WTC11 (cell line): ENCODE data around the gene KRTAP6-1. TPM values are rescaled to one million over a fixed set of nuclear protein-coding genes. Genes with fewer than 3 reads are reported as not detected.

Experiments
- ATAC-seq: fragments of 200-7000 bp; cut with Tn5 transposase; 2 replicates; pipeline ENCODE4 v1.10.0; 2021; ENCODE audit warnings: mild to moderate bottlenecking, moderate library complexity
- CTCF ChIA-PET: fragments of 300-600 bp; sonication (Branson Sonifier 250); formaldehyde crosslinking; loops from one replicate; lab custom pipeline; 2021; ENCODE audit warnings: antibody characterized with exemption; lab: Charles Lee
- POLR2A ChIA-PET: fragments of 350-600 bp; sonication (Branson Sonifier 250); formaldehyde crosslinking; loops from one replicate; lab custom pipeline; 2021; ENCODE audit warnings: antibody characterized with exemption; lab: Charles Lee
- DNase-seq: peaks from one replicate; pipeline ENCODE4 v3.0.0; 2021; ENCODE audit warnings: low spot score
- H3K27ac Mint-ChIP-seq: 2 replicates; pipeline ENCODE4 v1.8.0; 2021; ENCODE audit warnings: mixed read lengths
- H3K27me3 Mint-ChIP-seq: 2 replicates; pipeline ENCODE4 v1.8.0; 2021; ENCODE audit warnings: low read depth, mild to moderate bottlenecking, moderate library complexity, mixed read lengths
- H3K36me3 Mint-ChIP-seq: 2 replicates; pipeline ENCODE4 v1.8.0; 2021; ENCODE audit warnings: mixed read lengths
- H3K4me1 Mint-ChIP-seq: 2 replicates; pipeline ENCODE4 v1.8.0; 2022; ENCODE audit warnings: mixed read lengths
- H3K4me3 Mint-ChIP-seq: 2 replicates; pipeline ENCODE4 v1.8.0; 2021; ENCODE audit warnings: mild to moderate bottlenecking, moderate library complexity, mixed read lengths
- H3K9me3 Mint-ChIP-seq: 2 replicates; pipeline ENCODE4 v1.8.0; 2021; ENCODE audit warnings: mixed read lengths
- CBFB ChIP-seq: sonication (generic); formaldehyde crosslinking; IDR thresholded peaks from 2 replicates; pipeline ENCODE4 v1.8.1; 2022; ENCODE audit warnings: mild to moderate bottlenecking, low read depth, missing genetic modification reagents
- GTF2I ChIP-seq: fragments of 250-450 bp; sonication (Bioruptor Pico); conservative IDR thresholded peaks from 2 replicates; pipeline ENCODE4 v1.4.0; 2021; ENCODE audit warnings: mild to moderate bottlenecking
- IRF2 ChIP-seq: sonication (generic); formaldehyde crosslinking; IDR thresholded peaks from 2 replicates; pipeline ENCODE4 v1.8.0; 2022; ENCODE audit warnings: low read depth, missing genetic modification reagents, borderline replicate concordance
- JAZF1 ChIP-seq: fragments of 250-450 bp; sonication (Bioruptor Pico); IDR thresholded peaks from 2 replicates; pipeline ENCODE4 v1.9.0; 2021; ENCODE audit warnings: moderate library complexity, mild to moderate bottlenecking, inconsistent platforms
- NR3C1 ChIP-seq: sonication (generic); formaldehyde crosslinking; conservative IDR thresholded peaks from 2 replicates; pipeline ENCODE4 v1.8.1; 2023; ENCODE audit warnings: low read depth, mild to moderate bottlenecking, missing genetic modification reagents
- SOX15 ChIP-seq: fragments of 250-450 bp; sonication (Bioruptor Pico); IDR thresholded peaks from 2 replicates; pipeline ENCODE4 v1.9.0; 2021; ENCODE audit warnings: mild to moderate bottlenecking
- TCF7 ChIP-seq: sonication (generic); formaldehyde crosslinking; IDR thresholded peaks from 2 replicates; pipeline ENCODE4 v1.8.0; 2022; ENCODE audit warnings: mild to moderate bottlenecking, low read depth, missing genetic modification reagents, moderate library complexity
- TEAD1 ChIP-seq: sonication (generic); formaldehyde crosslinking; IDR thresholded peaks from 2 replicates; pipeline ENCODE4 v1.8.0; 2022; ENCODE audit warnings: mild to moderate bottlenecking, missing genetic modification reagents
- TP53 ChIP-seq: sonication (generic); formaldehyde crosslinking; IDR thresholded peaks from 2 replicates; pipeline ENCODE4 v1.8.1; 2023; ENCODE audit warnings: mild to moderate bottlenecking, missing genetic modification reagents
- ZBTB21 ChIP-seq: sonication (generic); formaldehyde crosslinking; IDR thresholded peaks from 2 replicates; pipeline ENCODE4 v1.8.1; 2023; ENCODE audit warnings: mild to moderate bottlenecking, missing genetic modification reagents, borderline replicate concordance
- ZNF121 ChIP-seq: sonication (generic); formaldehyde crosslinking; IDR thresholded peaks from 2 replicates; pipeline ENCODE4 v1.8.0; 2023; ENCODE audit warnings: missing genetic modification reagents
- ZNF219 ChIP-seq: sonication (generic); formaldehyde crosslinking; IDR thresholded peaks from 2 replicates; pipeline ENCODE4 v1.8.0; 2023; ENCODE audit warnings: missing genetic modification reagents, mild to moderate bottlenecking, borderline replicate concordance
- ZNF232 ChIP-seq: sonication (generic); formaldehyde crosslinking; IDR thresholded peaks from 2 replicates; pipeline ENCODE4 v1.8.0; 2022; ENCODE audit warnings: mild to moderate bottlenecking, missing genetic modification reagents
- ZNF263 ChIP-seq: sonication (generic); formaldehyde crosslinking; IDR thresholded peaks from 2 replicates; pipeline ENCODE4 v1.8.1; 2022; ENCODE audit warnings: low read depth, mild to moderate bottlenecking, moderate library complexity, missing genetic modification reagents
- ZNF396 ChIP-seq: fragments of 250-450 bp; sonication (Bioruptor Pico); IDR thresholded peaks from 2 replicates; pipeline ENCODE4 v1.8.0; 2021; ENCODE audit warnings: mild to moderate bottlenecking, moderate library complexity, borderline replicate concordance
- ZNF671 ChIP-seq: fragments of 250-450 bp; sonication (Bioruptor Pico); IDR thresholded peaks from 2 replicates; pipeline ENCODE4 v1.8.0; 2021; ENCODE audit warnings: mild to moderate bottlenecking
- total RNA-seq: library from RNA; stranded (reverse); gene quantifications from 3 replicates; pipeline ENCODE4 v1.2.3, GENCODE V29; 2021
- TF ChIP-seq, protein P1 (sequence below): sonication (generic); formaldehyde crosslinking; IDR thresholded peaks from 2 replicates; pipeline ENCODE4 v1.8.1; 2022; ENCODE audit warnings: low read depth, mild to moderate bottlenecking, moderate library complexity, missing genetic modification reagents, borderline replicate concordance
- TF ChIP-seq, protein P2 (sequence below): fragments of 250-450 bp; sonication (Bioruptor Pico); IDR thresholded peaks from 2 replicates; pipeline ENCODE4 v1.9.0; 2021; ENCODE audit warnings: mild to moderate bottlenecking
- TF ChIP-seq, protein P3 (sequence below): sonication (generic); formaldehyde crosslinking; IDR thresholded peaks from 2 replicates; pipeline ENCODE4 v1.8.1; 2022; ENCODE audit warnings: missing genetic modification reagents, borderline replicate concordance
- TF ChIP-seq, protein P4 (sequence below): sonication (generic); formaldehyde crosslinking; conservative IDR thresholded peaks from 2 replicates; pipeline ENCODE4 v1.8.1; 2023; ENCODE audit warnings: mild to moderate bottlenecking, low read depth, missing genetic modification reagents, moderate library complexity
- TF ChIP-seq, protein P5 (sequence below): sonication (generic); formaldehyde crosslinking; IDR thresholded peaks from 2 replicates; pipeline ENCODE4 v1.8.0; 2022; ENCODE audit warnings: mild to moderate bottlenecking, missing genetic modification reagents
- TF ChIP-seq, protein P6 (sequence below): fragments of 250-450 bp; sonication (Bioruptor Pico); IDR thresholded peaks from 2 replicates; pipeline ENCODE4 v1.8.0; 2021; ENCODE audit warnings: mild to moderate bottlenecking
- TF ChIP-seq, protein P7 (sequence below): sonication (generic); formaldehyde crosslinking; IDR thresholded peaks from 2 replicates; pipeline ENCODE4 v1.8.1; 2023; ENCODE audit warnings: mild to moderate bottlenecking, missing genetic modification reagents, borderline replicate concordance
- TF ChIP-seq, protein P8 (sequence below): sonication (generic); formaldehyde crosslinking; IDR thresholded peaks from 2 replicates; pipeline ENCODE4 v1.8.1; 2023; ENCODE audit warnings: mild to moderate bottlenecking, missing genetic modification reagents

KRTAP6-1 gene
- total RNA-seq, 1 experiment from 2014 or later, result not detected

DNA sequence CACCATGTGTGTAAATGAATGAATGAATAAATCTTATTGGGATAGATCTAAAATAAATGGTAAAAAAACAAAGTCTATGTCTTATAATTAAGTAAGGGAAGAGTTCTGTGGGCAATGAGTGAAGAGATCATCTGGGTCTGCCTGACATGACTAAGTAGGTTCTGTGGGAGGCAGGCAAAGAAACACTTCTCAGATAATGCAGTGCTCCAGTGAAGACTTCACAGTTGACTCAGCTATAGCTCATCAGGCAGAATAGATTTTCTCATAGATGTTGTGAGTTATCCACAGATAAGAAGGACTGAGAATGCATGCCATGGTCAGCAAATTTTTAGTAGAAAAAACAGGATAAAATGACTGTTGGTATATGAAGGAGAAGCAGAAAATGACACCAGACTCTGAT, 36.0 kb downstream of the KRTAP6-1 start (continued):
- TF ChIP-seq, protein P1, sequence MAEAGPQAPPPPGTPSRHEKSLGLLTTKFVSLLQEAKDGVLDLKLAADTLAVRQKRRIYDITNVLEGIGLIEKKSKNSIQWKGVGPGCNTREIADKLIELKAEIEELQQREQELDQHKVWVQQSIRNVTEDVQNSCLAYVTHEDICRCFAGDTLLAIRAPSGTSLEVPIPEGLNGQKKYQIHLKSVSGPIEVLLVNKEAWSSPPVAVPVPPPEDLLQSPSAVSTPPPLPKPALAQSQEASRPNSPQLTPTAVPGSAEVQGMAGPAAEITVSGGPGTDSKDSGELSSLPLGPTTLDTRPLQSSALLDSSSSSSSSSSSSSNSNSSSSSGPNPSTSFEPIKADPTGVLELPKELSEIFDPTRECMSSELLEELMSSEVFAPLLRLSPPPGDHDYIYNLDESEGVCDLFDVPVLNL (CRISPR knock-in tag), result no peak
- TF ChIP-seq ZNF396 (CRISPR knock-in tag) (no peak), JAZF1 (CRISPR knock-in tag) (no peak), SOX15 (no peak)
- TF ChIP-seq, protein P2, sequence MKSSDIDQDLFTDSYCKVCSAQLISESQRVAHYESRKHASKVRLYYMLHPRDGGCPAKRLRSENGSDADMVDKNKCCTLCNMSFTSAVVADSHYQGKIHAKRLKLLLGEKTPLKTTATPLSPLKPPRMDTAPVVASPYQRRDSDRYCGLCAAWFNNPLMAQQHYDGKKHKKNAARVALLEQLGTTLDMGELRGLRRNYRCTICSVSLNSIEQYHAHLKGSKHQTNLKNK, result no peak
- TF ChIP-seq, protein P3, sequence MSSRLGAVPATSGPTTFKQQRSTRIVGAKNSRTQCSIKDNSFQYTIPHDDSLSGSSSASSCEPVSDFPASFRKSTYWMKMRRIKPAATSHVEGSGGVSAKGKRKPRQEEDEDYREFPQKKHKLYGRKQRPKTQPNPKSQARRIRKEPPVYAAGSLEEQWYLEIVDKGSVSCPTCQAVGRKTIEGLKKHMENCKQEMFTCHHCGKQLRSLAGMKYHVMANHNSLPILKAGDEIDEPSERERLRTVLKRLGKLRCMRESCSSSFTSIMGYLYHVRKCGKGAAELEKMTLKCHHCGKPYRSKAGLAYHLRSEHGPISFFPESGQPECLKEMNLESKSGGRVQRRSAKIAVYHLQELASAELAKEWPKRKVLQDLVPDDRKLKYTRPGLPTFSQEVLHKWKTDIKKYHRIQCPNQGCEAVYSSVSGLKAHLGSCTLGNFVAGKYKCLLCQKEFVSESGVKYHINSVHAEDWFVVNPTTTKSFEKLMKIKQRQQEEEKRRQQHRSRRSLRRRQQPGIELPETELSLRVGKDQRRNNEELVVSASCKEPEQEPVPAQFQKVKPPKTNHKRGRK, result no peak
- TF ChIP-seq, protein P4, sequence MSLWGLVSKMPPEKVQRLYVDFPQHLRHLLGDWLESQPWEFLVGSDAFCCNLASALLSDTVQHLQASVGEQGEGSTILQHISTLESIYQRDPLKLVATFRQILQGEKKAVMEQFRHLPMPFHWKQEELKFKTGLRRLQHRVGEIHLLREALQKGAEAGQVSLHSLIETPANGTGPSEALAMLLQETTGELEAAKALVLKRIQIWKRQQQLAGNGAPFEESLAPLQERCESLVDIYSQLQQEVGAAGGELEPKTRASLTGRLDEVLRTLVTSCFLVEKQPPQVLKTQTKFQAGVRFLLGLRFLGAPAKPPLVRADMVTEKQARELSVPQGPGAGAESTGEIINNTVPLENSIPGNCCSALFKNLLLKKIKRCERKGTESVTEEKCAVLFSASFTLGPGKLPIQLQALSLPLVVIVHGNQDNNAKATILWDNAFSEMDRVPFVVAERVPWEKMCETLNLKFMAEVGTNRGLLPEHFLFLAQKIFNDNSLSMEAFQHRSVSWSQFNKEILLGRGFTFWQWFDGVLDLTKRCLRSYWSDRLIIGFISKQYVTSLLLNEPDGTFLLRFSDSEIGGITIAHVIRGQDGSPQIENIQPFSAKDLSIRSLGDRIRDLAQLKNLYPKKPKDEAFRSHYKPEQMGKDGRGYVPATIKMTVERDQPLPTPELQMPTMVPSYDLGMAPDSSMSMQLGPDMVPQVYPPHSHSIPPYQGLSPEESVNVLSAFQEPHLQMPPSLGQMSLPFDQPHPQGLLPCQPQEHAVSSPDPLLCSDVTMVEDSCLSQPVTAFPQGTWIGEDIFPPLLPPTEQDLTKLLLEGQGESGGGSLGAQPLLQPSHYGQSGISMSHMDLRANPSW, result no peak

DNA sequence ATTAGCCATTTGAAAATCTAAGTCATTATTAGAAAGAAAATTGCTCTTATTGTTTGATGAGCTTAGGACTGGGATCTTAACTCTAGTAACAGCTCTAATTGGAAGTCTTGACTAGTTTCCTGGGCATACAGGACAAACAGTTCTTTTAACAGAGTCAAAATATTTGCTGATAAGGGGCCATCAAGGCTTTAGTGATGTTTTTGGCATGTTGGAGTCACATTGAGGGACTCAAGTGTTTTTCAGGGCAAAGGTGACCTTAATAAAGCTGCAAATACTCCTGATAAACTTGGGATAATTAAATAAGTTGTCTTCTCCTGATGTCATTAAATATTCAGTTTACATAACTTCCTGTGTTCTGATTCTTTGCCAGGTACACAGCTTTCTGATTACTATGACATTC, 46.1 kb downstream of the KRTAP6-1 start:
- CTCF ChIA-PET, result no interaction called here
- POLR2A ChIA-PET, result no interaction called here
- DNase-seq (no peak), ATAC-seq (no peak)
- Mint-ChIP-seq H3K27me3 (no peaks in the 10 kb centered on the region), H3K4me3 (no peak overlapping the region), H3K9me3 (no peaks in the 10 kb centered on the region), H3K27ac (no peak overlapping the region), H3K36me3 (no peaks in the 10 kb centered on the region), H3K4me1 (no peaks in the 10 kb centered on the region)
- TF ChIP-seq ZNF232 (CRISPR knock-in tag), result no peak
- no peak for TF ChIP-seq IRF2
- TF ChIP-seq ZBTB21, result no peak
- no peak for TF ChIP-seq ZNF219
- TF ChIP-seq ZNF671 (CRISPR knock-in tag), result no peak
- TF ChIP-seq ZNF121 (CRISPR knock-in tag), result no peak
- TF ChIP-seq, protein P5, sequence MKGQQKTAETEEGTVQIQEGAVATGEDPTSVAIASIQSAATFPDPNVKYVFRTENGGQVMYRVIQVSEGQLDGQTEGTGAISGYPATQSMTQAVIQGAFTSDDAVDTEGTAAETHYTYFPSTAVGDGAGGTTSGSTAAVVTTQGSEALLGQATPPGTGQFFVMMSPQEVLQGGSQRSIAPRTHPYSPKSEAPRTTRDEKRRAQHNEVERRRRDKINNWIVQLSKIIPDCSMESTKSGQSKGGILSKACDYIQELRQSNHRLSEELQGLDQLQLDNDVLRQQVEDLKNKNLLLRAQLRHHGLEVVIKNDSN, result no peak
- TF ChIP-seq, protein P6, sequence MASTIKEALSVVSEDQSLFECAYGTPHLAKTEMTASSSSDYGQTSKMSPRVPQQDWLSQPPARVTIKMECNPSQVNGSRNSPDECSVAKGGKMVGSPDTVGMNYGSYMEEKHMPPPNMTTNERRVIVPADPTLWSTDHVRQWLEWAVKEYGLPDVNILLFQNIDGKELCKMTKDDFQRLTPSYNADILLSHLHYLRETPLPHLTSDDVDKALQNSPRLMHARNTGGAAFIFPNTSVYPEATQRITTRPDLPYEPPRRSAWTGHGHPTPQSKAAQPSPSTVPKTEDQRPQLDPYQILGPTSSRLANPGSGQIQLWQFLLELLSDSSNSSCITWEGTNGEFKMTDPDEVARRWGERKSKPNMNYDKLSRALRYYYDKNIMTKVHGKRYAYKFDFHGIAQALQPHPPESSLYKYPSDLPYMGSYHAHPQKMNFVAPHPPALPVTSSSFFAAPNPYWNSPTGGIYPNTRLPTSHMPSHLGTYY (CRISPR knock-in tag), result no peak
- TF ChIP-seq TEAD1 (CRISPR knock-in tag), result no peak
- TF ChIP-seq, protein P7, sequence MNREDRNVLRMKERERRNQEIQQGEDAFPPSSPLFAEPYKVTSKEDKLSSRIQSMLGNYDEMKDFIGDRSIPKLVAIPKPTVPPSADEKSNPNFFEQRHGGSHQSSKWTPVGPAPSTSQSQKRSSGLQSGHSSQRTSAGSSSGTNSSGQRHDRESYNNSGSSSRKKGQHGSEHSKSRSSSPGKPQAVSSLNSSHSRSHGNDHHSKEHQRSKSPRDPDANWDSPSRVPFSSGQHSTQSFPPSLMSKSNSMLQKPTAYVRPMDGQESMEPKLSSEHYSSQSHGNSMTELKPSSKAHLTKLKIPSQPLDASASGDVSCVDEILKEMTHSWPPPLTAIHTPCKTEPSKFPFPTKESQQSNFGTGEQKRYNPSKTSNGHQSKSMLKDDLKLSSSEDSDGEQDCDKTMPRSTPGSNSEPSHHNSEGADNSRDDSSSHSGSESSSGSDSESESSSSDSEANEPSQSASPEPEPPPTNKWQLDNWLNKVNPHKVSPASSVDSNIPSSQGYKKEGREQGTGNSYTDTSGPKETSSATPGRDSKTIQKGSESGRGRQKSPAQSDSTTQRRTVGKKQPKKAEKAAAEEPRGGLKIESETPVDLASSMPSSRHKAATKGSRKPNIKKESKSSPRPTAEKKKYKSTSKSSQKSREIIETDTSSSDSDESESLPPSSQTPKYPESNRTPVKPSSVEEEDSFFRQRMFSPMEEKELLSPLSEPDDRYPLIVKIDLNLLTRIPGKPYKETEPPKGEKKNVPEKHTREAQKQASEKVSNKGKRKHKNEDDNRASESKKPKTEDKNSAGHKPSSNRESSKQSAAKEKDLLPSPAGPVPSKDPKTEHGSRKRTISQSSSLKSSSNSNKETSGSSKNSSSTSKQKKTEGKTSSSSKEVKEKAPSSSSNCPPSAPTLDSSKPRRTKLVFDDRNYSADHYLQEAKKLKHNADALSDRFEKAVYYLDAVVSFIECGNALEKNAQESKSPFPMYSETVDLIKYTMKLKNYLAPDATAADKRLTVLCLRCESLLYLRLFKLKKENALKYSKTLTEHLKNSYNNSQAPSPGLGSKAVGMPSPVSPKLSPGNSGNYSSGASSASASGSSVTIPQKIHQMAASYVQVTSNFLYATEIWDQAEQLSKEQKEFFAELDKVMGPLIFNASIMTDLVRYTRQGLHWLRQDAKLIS, result no peak
- TF ChIP-seq, protein P8, sequence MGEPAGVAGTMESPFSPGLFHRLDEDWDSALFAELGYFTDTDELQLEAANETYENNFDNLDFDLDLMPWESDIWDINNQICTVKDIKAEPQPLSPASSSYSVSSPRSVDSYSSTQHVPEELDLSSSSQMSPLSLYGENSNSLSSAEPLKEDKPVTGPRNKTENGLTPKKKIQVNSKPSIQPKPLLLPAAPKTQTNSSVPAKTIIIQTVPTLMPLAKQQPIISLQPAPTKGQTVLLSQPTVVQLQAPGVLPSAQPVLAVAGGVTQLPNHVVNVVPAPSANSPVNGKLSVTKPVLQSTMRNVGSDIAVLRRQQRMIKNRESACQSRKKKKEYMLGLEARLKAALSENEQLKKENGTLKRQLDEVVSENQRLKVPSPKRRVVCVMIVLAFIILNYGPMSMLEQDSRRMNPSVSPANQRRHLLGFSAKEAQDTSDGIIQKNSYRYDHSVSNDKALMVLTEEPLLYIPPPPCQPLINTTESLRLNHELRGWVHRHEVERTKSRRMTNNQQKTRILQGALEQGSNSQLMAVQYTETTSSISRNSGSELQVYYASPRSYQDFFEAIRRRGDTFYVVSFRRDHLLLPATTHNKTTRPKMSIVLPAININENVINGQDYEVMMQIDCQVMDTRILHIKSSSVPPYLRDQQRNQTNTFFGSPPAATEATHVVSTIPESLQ (CRISPR knock-in tag), result no peak
- no peak for TF ChIP-seq ZNF263
- no peak for TF ChIP-seq TCF7 (CRISPR knock-in tag)
- TF ChIP-seq TP53 (CRISPR knock-in tag), result no peak
- TF ChIP-seq NR3C1, result no peak
- no peak for TF ChIP-seq CBFB (CRISPR knock-in tag)
- TF ChIP-seq GTF2I, result no peak
